HepG2 (cell line): ENCODE measurements around the gene AGER. TPM values are rescaled to one million over a fixed set of nuclear protein-coding genes. Genes with fewer than 3 reads are reported as not detected.

Experiments used
- ATM ChIP-seq: fragments of 450-650 bp; IDR thresholded peaks from 2 replicates; pipeline ENCODE4 v1.7.1; 2017; ENCODE audit warnings: mild to moderate bottlenecking, borderline replicate concordance
- BHLHE40 ChIP-seq: IDR thresholded peaks from 2 replicates; pipeline ENCODE4 v1.6.1; 2011; ENCODE audit warnings: low read length, improper control_type of control experiment
- CCDC6 ChIP-seq: sonication (generic); formaldehyde crosslinking; IDR thresholded peaks from 2 replicates; pipeline ENCODE4 v1.8.1; 2022; ENCODE audit warnings: mild to moderate bottlenecking, missing genetic modification reagents, moderate library complexity
- CEBPG ChIP-seq: IDR thresholded peaks from 2 replicates; pipeline ENCODE4 v1.6.1; 2016
- FOXJ3 ChIP-seq: sonication (generic); formaldehyde crosslinking; IDR thresholded peaks from 2 replicates; pipeline ENCODE4 v1.4.0; 2020; ENCODE audit warnings: missing genetic modification reagents, mild to moderate bottlenecking, borderline replicate concordance
- HNRNPLL ChIP-seq: fragments of 200-400 bp; formaldehyde crosslinking; IDR thresholded peaks from 2 replicates; pipeline ENCODE4 v1.6.1; 2017; ENCODE audit warnings: mild to moderate bottlenecking, low read depth, low read length; ENCODE audit not compliant: poor library complexity, severe bottlenecking
- IKZF4 ChIP-seq: sonication (generic); formaldehyde crosslinking; IDR thresholded peaks from 2 replicates; pipeline ENCODE4 v1.5.1; 2020; ENCODE audit warnings: borderline replicate concordance, mild to moderate bottlenecking, low read depth, missing genetic modification reagents; ENCODE audit errors: not compliant biosample characterization
- IRF9 ChIP-seq: sonication (generic); formaldehyde crosslinking; IDR thresholded peaks from 2 replicates; pipeline ENCODE4 v1.8.0; 2022; ENCODE audit warnings: missing genetic modification reagents, mild to moderate bottlenecking, borderline replicate concordance
- MAF1 ChIP-seq: sonication (generic); formaldehyde crosslinking; IDR thresholded peaks from 2 replicates; pipeline ENCODE4 v1.5.0; 2020; ENCODE audit warnings: missing genetic modification reagents, borderline replicate concordance
- MAFF ChIP-seq: IDR thresholded peaks from 2 replicates; pipeline ENCODE4 v1.6.1; 2011; ENCODE audit warnings: low read depth, low read length, improper control_type of control experiment
- MBNL3 ChIP-seq: fragments of 250-450 bp; sonication (Bioruptor Pico); conservative IDR thresholded peaks from 2 replicates; pipeline ENCODE4 v1.8.0; 2022; ENCODE audit warnings: mild to moderate bottlenecking, inconsistent platforms
- PAF1 ChIP-seq: IDR thresholded peaks from 2 replicates; pipeline ENCODE4 v1.6.1; 2016; ENCODE audit warnings: missing genetic modification reagents, missing compliant biosample characterization
- PHF5A ChIP-seq: IDR thresholded peaks from one replicate; pipeline ENCODE4 v1.6.1; 2018; ENCODE audit warnings: low read depth, missing genetic modification reagents; ENCODE audit not compliant: unreplicated experiment
- RELA ChIP-seq: sonication (generic); formaldehyde crosslinking; IDR thresholded peaks from 2 replicates; pipeline ENCODE4 v1.4.0; 2020; ENCODE audit warnings: missing genetic modification reagents
- RFX5 ChIP-seq: IDR thresholded peaks from 2 replicates; pipeline ENCODE4 v1.6.1; 2011; ENCODE audit warnings: low read depth, low read length, improper control_type of control experiment
- UBTF ChIP-seq: sonication (generic); formaldehyde crosslinking; IDR thresholded peaks from 2 replicates; pipeline ENCODE4 v1.4.0; 2020; ENCODE audit warnings: mild to moderate bottlenecking, missing genetic modification reagents
- ZMAT3 ChIP-seq: sonication (generic); formaldehyde crosslinking; conservative IDR thresholded peaks from 2 replicates; pipeline ENCODE4 v1.7.0; 2021; ENCODE audit warnings: missing genetic modification reagents
- ZNF180 ChIP-seq: sonication (generic); formaldehyde crosslinking; IDR thresholded peaks from 2 replicates; pipeline ENCODE4 v1.4.0; 2020; ENCODE audit warnings: low read depth, missing genetic modification reagents, borderline replicate concordance
- ZNF34 ChIP-seq: sonication (generic); formaldehyde crosslinking; IDR thresholded peaks from 2 replicates; pipeline ENCODE4 v1.4.0; 2020; ENCODE audit warnings: mild to moderate bottlenecking, missing genetic modification reagents, borderline replicate concordance
- ZNF512B ChIP-seq: sonication (generic); formaldehyde crosslinking; IDR thresholded peaks from 2 replicates; pipeline ENCODE4 v1.5.1; 2020; ENCODE audit warnings: missing genetic modification reagents, mild to moderate bottlenecking, borderline replicate concordance
- ZNF672 ChIP-seq: sonication (generic); formaldehyde crosslinking; IDR thresholded peaks from 2 replicates; pipeline ENCODE4 v1.8.1; 2022; ENCODE audit warnings: missing genetic modification reagents
- ZNF709 ChIP-seq: sonication (generic); formaldehyde crosslinking; IDR thresholded peaks from 2 replicates; pipeline ENCODE4 v1.5.0; 2020; ENCODE audit warnings: mild to moderate bottlenecking, missing genetic modification reagents
- ZNF747 ChIP-seq: sonication (generic); formaldehyde crosslinking; IDR thresholded peaks from 2 replicates; pipeline ENCODE4 v1.8.1; 2023; ENCODE audit warnings: missing genetic modification reagents, mild to moderate bottlenecking, borderline replicate concordance
- ZNF749 ChIP-seq: sonication (generic); formaldehyde crosslinking; IDR thresholded peaks from 2 replicates; pipeline ENCODE4 v1.8.0; 2022; ENCODE audit warnings: mild to moderate bottlenecking, missing genetic modification reagents, moderate library complexity, borderline replicate concordance
- ZSCAN12 ChIP-seq: sonication (generic); formaldehyde crosslinking; IDR thresholded peaks from 2 replicates; pipeline ENCODE4 v1.9.0; 2021; ENCODE audit warnings: mild to moderate bottlenecking, missing genetic modification reagents
- ZSCAN25 ChIP-seq: sonication (generic); formaldehyde crosslinking; IDR thresholded peaks from 2 replicates; pipeline ENCODE4 v1.8.0; 2022; ENCODE audit warnings: mild to moderate bottlenecking, missing genetic modification reagents
- ZSCAN31 ChIP-seq: sonication (generic); formaldehyde crosslinking; IDR thresholded peaks from 2 replicates; pipeline ENCODE4 v1.5.0; 2020; ENCODE audit warnings: low read depth, mild to moderate bottlenecking, missing genetic modification reagents
- ZSCAN9 ChIP-seq: IDR thresholded peaks from 2 replicates; pipeline ENCODE4 v1.6.1; 2016; ENCODE audit warnings: borderline replicate concordance
- polyA plus RNA-seq, 8 experiments: library from polyadenylated mRNA; depleted of rRNA in 3 of 8; stranded (reverse) in 7 of 8; unstranded in 1 of 8; fragments of >200 nt; fragmentation: Illumina TruSeq in 4 of 8; extraction: Trizol in 4 of 8; gene quantifications; 2 replicates each; pipeline versions ENCODE4 v1.2.1 to v1.2.3, GENCODE V29; 2011 to 2016; ENCODE audit warnings: low read depth in 4 of 8, missing spikeins in 1 of 8, mixed read lengths in 1 of 8; ENCODE audit not compliant: insufficient read depth in 1 of 8
- total RNA-seq, 5 experiments: library from RNA; depleted of rRNA; stranded (reverse); fragments of >200 nt; fragmentation: Illumina TruSeq; extraction: Trizol; gene quantifications; 2 replicates each; pipeline ENCODE4 v1.2.3, GENCODE V29; 2016; ENCODE audit warnings: low read depth in 1 of 5

The AGER gene
- total and polyA plus RNA-seq, 2 of the 13 experiments (the other 11 are each of a cell fraction or from before 2014, with no cell fraction given): 1.9 to 5.1 TPM

- TF ChIP-seq ZNF749 (no peak), ATM (no peak), ZNF34 (CRISPR knock-in tag) (no peak), ZSCAN12 (no peak), MAF1 (no peak), CEBPG (CRISPR knock-in tag) (peak; percentile 40; the same call in 1 of the 2 replicates), MBNL3 (CRISPR knock-in tag) (no peak), BHLHE40 (peak; percentile 71; the same call in 1 of the 2 replicates), CCDC6 (peak; percentile 11; the same call in 1 of the 2 replicates), FOXJ3 (CRISPR knock-in tag) (no peak), MAFF (no peak), ZSCAN31 (CRISPR knock-in tag) (no peak), HNRNPLL (peak; percentile 92), ZSCAN25 (CRISPR knock-in tag) (0 out of 2 replicates have a peak, but pooled peaks have one; percentile 76), PHF5A (CRISPR knock-in tag) (peak; percentile 60), RELA (CRISPR knock-in tag) (0 out of 2 replicates have a peak, but pooled peaks have one; percentile 24), RFX5 (peak; percentile 11; the same call in 1 of the 2 replicates), IKZF4 (CRISPR knock-in tag) (peak; percentile 29), ZNF672 (no peak), ZNF180 (no peak), UBTF (no peak), IRF9 (CRISPR knock-in tag) (no peak), ZSCAN9 (no peak), ZNF709 (CRISPR knock-in tag) (no peak), ZMAT3 (CRISPR knock-in tag) (no peak), ZNF512B (CRISPR knock-in tag) (0 out of 2 replicates have a peak, but pooled peaks have one; percentile 24), PAF1 (no peak), ZNF747 (CRISPR knock-in tag) (0 out of 2 replicates have a peak, but pooled peaks have one; percentile 7)
Measured at GRCh38 chr6:32195652-32195901, 11.5 kb upstream of the AGER start (continued).
